ENCODE data around the gene EPB41L4A. TPM values are rescaled to one million over a fixed set of nuclear protein-coding genes. Genes with fewer than 3 reads are reported as not detected.
A peak's percentile ranks its signal among the peaks of the same experiment; 100 is the strongest.
"Not testable (repeated sequence)": the region's sequence is repeated elsewhere in the genome, so short reads cannot be mapped to it uniquely, and the experiment has no call there.

Gene EPB41L4A
- polyA plus RNA-seq, 4 donors, result 0.67 to 11.5 (median 2.9) TPM

GRCh38 chr5:112221128-112221527 lies 197.9 kb downstream of the EPB41L4A start:
- Histone ChIP-seq H3K27me3 (ENCODE audit: control insufficient read depth in 3 of 3, insufficient read depth in 3 of 3, low read length in 3 of 3) (no peaks in the 10 kb centered on the region), H3K4me1 (ENCODE audit: control insufficient read depth in 3 of 3, insufficient read depth in 2 of 3, low read depth in 1 of 3, low read length in 2 of 3) (no peaks in the 10 kb centered on the region), H3K4me3 (ENCODE audit: low read depth in 1 of 3, low read length in 3 of 3) (no peak overlapping the region), H3K36me3 (ENCODE audit: control insufficient read depth in 3 of 3, insufficient read depth in 2 of 3, low read depth in 1 of 3, low read length in 3 of 3) (no peaks in the 10 kb centered on the region), H3K27ac (ENCODE audit: low read depth in 1 of 3, low read length in 2 of 3) (no peak overlapping the region), H3K9me3 (ENCODE audit: control insufficient read depth in 2 of 2, insufficient read depth in 1 of 2, low read depth in 1 of 2, low read length in 1 of 2) (no peaks in the 10 kb centered on the region)
- WGBS, 3 donors, result 13 to 55% (median 31%) methylated on average over 2 of the region's 2 CpGs
- DNase-seq (peak; percentile 4 to 80), FAIRE-seq (no peak)

- Histone ChIP-seq H3K36me3 (ENCODE audit: control insufficient read depth in 3 of 3, insufficient read depth in 2 of 3, low read depth in 1 of 3, low read length in 3 of 3) (no peaks in the 10 kb centered on the region), H3K27ac (ENCODE audit: low read depth in 1 of 3, low read length in 2 of 3) (no peak overlapping the region), H3K4me1 (ENCODE audit: control insufficient read depth in 3 of 3, insufficient read depth in 2 of 3, low read depth in 1 of 3, low read length in 2 of 3) (no peaks in the 10 kb centered on the region), H3K4me3 (ENCODE audit: low read depth in 1 of 3, low read length in 3 of 3) (no peak overlapping the region), H3K27me3 (ENCODE audit: control insufficient read depth in 3 of 3, insufficient read depth in 3 of 3, low read length in 3 of 3) (no peaks in the 10 kb centered on the region), H3K9me3 (ENCODE audit: control insufficient read depth in 2 of 2, insufficient read depth in 1 of 2, low read depth in 1 of 2, low read length in 1 of 2) (no peaks in the 10 kb centered on the region)
- DNase-seq (no peak), FAIRE-seq (no peak)
- 61 to 64% (median 63%) methylated on average over 6 of the region's 6 CpGs for WGBS, 3 donors
These were observed 200.1 kb downstream of the EPB41L4A start for GRCh38 chr5:112219000-112219399.

GRCh38 chr5:112217843-112218579 lies 201.1 kb downstream of the EPB41L4A start:
- Histone ChIP-seq H3K4me1 (ENCODE audit: control insufficient read depth in 3 of 3, insufficient read depth in 2 of 3, low read depth in 1 of 3, low read length in 2 of 3) (no peaks in the 10 kb centered on the region), H3K36me3 (ENCODE audit: control insufficient read depth in 3 of 3, insufficient read depth in 2 of 3, low read depth in 1 of 3, low read length in 3 of 3) (no peaks in the 10 kb centered on the region), H3K27ac (ENCODE audit: low read depth in 1 of 3, low read length in 2 of 3) (no peak overlapping the region), H3K4me3 (ENCODE audit: low read depth in 1 of 3, low read length in 3 of 3) (no peak overlapping the region), H3K9me3 (ENCODE audit: control insufficient read depth in 2 of 2, insufficient read depth in 1 of 2, low read depth in 1 of 2, low read length in 1 of 2) (no peaks in the 10 kb centered on the region), H3K27me3 (ENCODE audit: control insufficient read depth in 3 of 3, insufficient read depth in 3 of 3, low read length in 3 of 3) (no peaks in the 10 kb centered on the region)
- FAIRE-seq (no peak), DNase-seq (peak in 1 of 2 donors; percentile 42)
- 32 to 63% (median 52%) methylated on average over 5 of the region's 5 CpGs for WGBS, 3 donors

GRCh38 chr5:112216140-112216539 lies 202.9 kb downstream of the EPB41L4A start:
- Histone ChIP-seq H3K27me3 (ENCODE audit: control insufficient read depth in 3 of 3, insufficient read depth in 3 of 3, low read length in 3 of 3) (no peaks in the 10 kb centered on the region), H3K4me1 (ENCODE audit: control insufficient read depth in 3 of 3, insufficient read depth in 2 of 3, low read depth in 1 of 3, low read length in 2 of 3) (no peaks in the 10 kb centered on the region), H3K4me3 (ENCODE audit: low read depth in 1 of 3, low read length in 3 of 3) (no peak overlapping the region), H3K36me3 (ENCODE audit: control insufficient read depth in 3 of 3, insufficient read depth in 2 of 3, low read depth in 1 of 3, low read length in 3 of 3) (no peaks in the 10 kb centered on the region), H3K9me3 (ENCODE audit: control insufficient read depth in 2 of 2, insufficient read depth in 1 of 2, low read depth in 1 of 2, low read length in 1 of 2) (no peaks in the 10 kb centered on the region), H3K27ac (ENCODE audit: low read depth in 1 of 3, low read length in 2 of 3) (no peak overlapping the region)
- no peak for FAIRE-seq
- no peak for DNase-seq
- 88 to 90% (median 89%) methylated on average over 3 of the region's 3 CpGs for WGBS, 3 donors

GRCh38 chr5:112210430-112211005 lies 208.6 kb downstream of the EPB41L4A start:
- FAIRE-seq (no peak), DNase-seq (peak; percentile 23 to 48)
- H3K4me1 ChIP-seq (ENCODE audit: control insufficient read depth in 3 of 3, insufficient read depth in 2 of 3, low read depth in 1 of 3, low read length in 2 of 3), result no peaks in the 10 kb centered on the region
- no peaks in the 10 kb centered on the region for H3K27me3 ChIP-seq (ENCODE audit: control insufficient read depth in 3 of 3, insufficient read depth in 3 of 3, low read length in 3 of 3)
- H3K9me3 ChIP-seq (ENCODE audit: control insufficient read depth in 2 of 2, insufficient read depth in 1 of 2, low read depth in 1 of 2, low read length in 1 of 2), result no peaks in the 10 kb centered on the region
- H3K36me3 ChIP-seq (ENCODE audit: control insufficient read depth in 3 of 3, insufficient read depth in 2 of 3, low read depth in 1 of 3, low read length in 3 of 3), result no peaks in the 10 kb centered on the region
- no peak overlapping the region for H3K4me3 ChIP-seq (ENCODE audit: low read depth in 1 of 3, low read length in 3 of 3)
- H3K27ac ChIP-seq (ENCODE audit: low read depth in 1 of 3, low read length in 2 of 3), result no peak overlapping the region
- 49 to 65% (median 58%) methylated on average over 6 of the region's 6 CpGs for WGBS, 3 donors

GRCh38 chr5:112208699-112209615 lies 210.1 kb downstream of the EPB41L4A start:
- FAIRE-seq (no peak), DNase-seq (no peak)
- Histone ChIP-seq H3K36me3 (ENCODE audit: control insufficient read depth in 3 of 3, insufficient read depth in 2 of 3, low read depth in 1 of 3, low read length in 3 of 3) (no peaks in the 10 kb centered on the region), H3K4me3 (ENCODE audit: low read depth in 1 of 3, low read length in 3 of 3) (no peak overlapping the region), H3K9me3 (ENCODE audit: control insufficient read depth in 2 of 2, insufficient read depth in 1 of 2, low read depth in 1 of 2, low read length in 1 of 2) (no peaks in the 10 kb centered on the region), H3K27me3 (ENCODE audit: control insufficient read depth in 3 of 3, insufficient read depth in 3 of 3, low read length in 3 of 3) (no peaks in the 10 kb centered on the region), H3K4me1 (ENCODE audit: control insufficient read depth in 3 of 3, insufficient read depth in 2 of 3, low read depth in 1 of 3, low read length in 2 of 3) (no peaks in the 10 kb centered on the region), H3K27ac (ENCODE audit: low read depth in 1 of 3, low read length in 2 of 3) (no peak overlapping the region)
- WGBS, 3 donors, result 79 to 81% (median 79%) methylated on average over 4 of the region's 4 CpGs

GRCh38 chr5:112208195-112208594 lies 210.9 kb downstream of the EPB41L4A start:
- FAIRE-seq; H3K4me3 ChIP-seq (ENCODE audit: low read depth in 1 of 3, low read length in 3 of 3); H3K4me1 ChIP-seq (ENCODE audit: control insufficient read depth in 3 of 3, insufficient read depth in 2 of 3, low read depth in 1 of 3, low read length in 2 of 3); H3K9me3 ChIP-seq (ENCODE audit: control insufficient read depth in 2 of 2, insufficient read depth in 1 of 2, low read depth in 1 of 2, low read length in 1 of 2); H3K36me3 ChIP-seq (ENCODE audit: control insufficient read depth in 3 of 3, insufficient read depth in 2 of 3, low read depth in 1 of 3, low read length in 3 of 3); DNase-seq; H3K27ac ChIP-seq (ENCODE audit: low read depth in 1 of 3, low read length in 2 of 3); H3K27me3 ChIP-seq (ENCODE audit: control insufficient read depth in 3 of 3, insufficient read depth in 3 of 3, low read length in 3 of 3): not testable (repeated sequence)
- WGBS, 3 donors, result 96 to 99% (median 97%) methylated on average over 3 of the region's 3 CpGs

GRCh38 chr5:112205846-112206245 lies 213.2 kb downstream of the EPB41L4A start:
- Histone ChIP-seq H3K27me3 (ENCODE audit: control insufficient read depth in 3 of 3, insufficient read depth in 3 of 3, low read length in 3 of 3) (no peaks in the 10 kb centered on the region), H3K9me3 (ENCODE audit: control insufficient read depth in 2 of 2, insufficient read depth in 1 of 2, low read depth in 1 of 2, low read length in 1 of 2) (no peaks in the 10 kb centered on the region), H3K4me3 (ENCODE audit: low read depth in 1 of 3, low read length in 3 of 3) (no peak overlapping the region), H3K27ac (ENCODE audit: low read depth in 1 of 3, low read length in 2 of 3) (no peak overlapping the region), H3K4me1 (ENCODE audit: control insufficient read depth in 3 of 3, insufficient read depth in 2 of 3, low read depth in 1 of 3, low read length in 2 of 3) (no peaks in the 10 kb centered on the region), H3K36me3 (ENCODE audit: control insufficient read depth in 3 of 3, insufficient read depth in 2 of 3, low read depth in 1 of 3, low read length in 3 of 3) (peaks cover 0 to 3% (median 0%) of the 10 kb centered on the region in 3 donors)
- WGBS, 3 donors, result 38 to 53% (median 48%) methylated on average over 4 of the region's 4 CpGs
- FAIRE-seq (no peak), DNase-seq (no peak)
